ENCODE measurements around the gene DCC. TPM values are rescaled to one million over a fixed set of nuclear protein-coding genes. Genes with fewer than 3 reads are reported as not detected.

Gene DCC
- total and polyA plus RNA-seq, 12 donors = under 0.01 to 0.89 (median 0.09) TPM; not detected in 8

GRCh38 chr18:52323802-52324201 is 16.2 kb upstream of the DCC start:
- H3K36me3 ChIP-seq = no peaks in the 10 kb centered on the region
- H3K27me3 ChIP-seq = no peaks in the 10 kb centered on the region
- DNase-seq (no peak), ATAC-seq (no peak)
- H3K4me1 ChIP-seq = no peaks in the 10 kb centered on the region
- no peak for TF ChIP-seq CTCF (IDR thresholded peaks at IDR 0.05)
- H3K27ac ChIP-seq = no peak overlapping the region
- WGBS, 2 donors = 18 to 49% methylated on average over 2 of the region's 2 CpGs
- no peak overlapping the region for H3K4me3 ChIP-seq
- H3K9me3 ChIP-seq = no peaks in the 10 kb centered on the region
- intact Hi-C loops (cut with DNase I) = no loop called here

GRCh38 chr18:52325997-52326396 is 14.0 kb upstream of the DCC start:
- ATAC-seq (no peak), DNase-seq (no peak)
- H3K27me3 ChIP-seq = no peaks in the 10 kb centered on the region
- H3K4me3 ChIP-seq = no peak overlapping the region
- 54 to 56% methylated on average over 1 of the region's 1 CpG for WGBS, 2 donors
- H3K27ac ChIP-seq = no peak overlapping the region
- TF ChIP-seq CTCF (IDR thresholded peaks at IDR 0.05) = no peak
- H3K36me3 ChIP-seq = no peaks in the 10 kb centered on the region
- H3K9me3 ChIP-seq = no peaks in the 10 kb centered on the region
- intact Hi-C loops (cut with DNase I) = no loop called here
- no peaks in the 10 kb centered on the region for H3K4me1 ChIP-seq

- H3K36me3 ChIP-seq = no peaks in the 10 kb centered on the region
- ATAC-seq (no peak), DNase-seq (no peak)
- peaks cover 0 to 32% (median 16%) of the 10 kb centered on the region in 7 donors for H3K27me3 ChIP-seq
- no peak for TF ChIP-seq CTCF (IDR thresholded peaks at IDR 0.05)
- intact Hi-C loops (cut with DNase I) = no loop called here
- H3K4me3 ChIP-seq = no peak overlapping the region
- H3K27ac ChIP-seq = no peak overlapping the region
- H3K4me1 ChIP-seq = no peaks in the 10 kb centered on the region
- no peaks in the 10 kb centered on the region for H3K9me3 ChIP-seq
- 60 to 62% methylated on average over 1 of the region's 1 CpG for WGBS, 2 donors
Observed at GRCh38 chr18:52333860-52334259, 6.1 kb upstream of the DCC start.

- intact Hi-C loops (cut with DNase I) = no loop called here
- Histone ChIP-seq H3K4me1 (no peaks in the 10 kb centered on the region), H3K9me3 (no peaks in the 10 kb centered on the region), H3K27ac (no peak overlapping the region), H3K36me3 (no peaks in the 10 kb centered on the region), H3K4me3 (no peak overlapping the region), H3K27me3 (peaks cover 0 to 37% (median 20%) of the 10 kb centered on the region in 7 donors)
- ATAC-seq (no peak), DNase-seq (no peak)
- WGBS, 2 donors = 73 to 84% methylated on average over 2 of the region's 2 CpGs
- no peak for TF ChIP-seq CTCF (IDR thresholded peaks at IDR 0.05)
Observed at GRCh38 chr18:52334307-52334706, 5.7 kb upstream of the DCC start.
